Endothelial cell of umbilical vein (primary cell): ENCODE measurements around the gene SGMS2. TPM values are rescaled to one million over a fixed set of nuclear protein-coding genes. Genes with fewer than 3 reads are reported as not detected.

Experiments
- BruUV-seq: library from RNA; stranded (reverse); fragments of 400-500 nt; replicated peaks from 2 replicates; lab custom pipeline; 2021; lab: Mats Ljungman, UMichigan
- CTCF ChIA-PET: fragments of 300-600, 350-600 bp; sonication (Branson Sonifier 250); formaldehyde crosslinking; loops from one replicate; lab custom pipeline; 2021; ENCODE audit warnings: antibody characterized with exemption, inconsistent platforms; lab: Charles Lee
- POLR2A ChIA-PET: fragments of 300-600, 350-600 bp; sonication (Branson Sonifier 250); formaldehyde crosslinking; loops from one replicate; lab custom pipeline; 2021; ENCODE audit warnings: antibody characterized with exemption, inconsistent platforms; lab: Charles Lee
- DNase-seq: peaks from one replicate; pipeline ENCODE4 v3.0.0-alpha.2; 2011; ENCODE audit warnings: low read depth, low spot score
- FAIRE-seq: peaks from 2 replicates; lab custom pipeline; 2011; peaks lifted over from hg19 to GRCh38; lab: Jason Lieb, UNC
- H2AFZ ChIP-seq: 2 replicates; pipeline ENCODE4 v1.6.0; 2012; ENCODE audit warnings: low read depth, low read length, control low read depth, inconsistent platforms
- H3K27ac ChIP-seq: 2 replicates; pipeline ENCODE4 v1.5.1; 2011; ENCODE audit warnings: low read depth, mild to moderate bottlenecking, control low read depth, low read length, moderate library complexity; ENCODE audit not compliant: insufficient read depth
- H3K27me3 ChIP-seq, 2 experiments: 2 replicates each; pipeline versions ENCODE4 v1.6.0 to v1.6.1; 2011; ENCODE audit warnings: low read length in 2 of 2, mixed read lengths in 1 of 2; ENCODE audit not compliant: control insufficient read depth in 2 of 2, insufficient read depth in 2 of 2
- H3K36me3 ChIP-seq, 2 experiments: 2 replicates in 1 of 2; 3 replicates in 1 of 2; pipeline ENCODE4 v1.5.1; 2011; ENCODE audit warnings: low read length in 2 of 2, mild to moderate bottlenecking in 1 of 2, moderate library complexity in 1 of 2; ENCODE audit not compliant: control insufficient read depth in 2 of 2, insufficient read depth in 2 of 2; ENCODE audit errors: extremely low read depth in 1 of 2
- H3K4me1 ChIP-seq: 3 replicates; pipeline ENCODE4 v1.5.1; 2011; ENCODE audit warnings: mild to moderate bottlenecking, low read length; ENCODE audit not compliant: control insufficient read depth, insufficient read depth; ENCODE audit errors: extremely low read depth
- H3K4me2 ChIP-seq: 2 replicates; pipeline ENCODE4 v1.6.1; 2011; ENCODE audit warnings: low read length, control low read depth, mixed read lengths; ENCODE audit not compliant: insufficient read depth
- H3K4me3 ChIP-seq, 3 experiments: fragments of 200-600 bp in 1 of 3; sonication (generic), shearing (Covaris generic) in 1 of 3; replicated peaks in 1 of 3; 2 replicates each; pipeline ENCODE4 v1.5.1; 2011 to 2016; ENCODE audit warnings: control low read depth in 3 of 3, low read length in 3 of 3, mild to moderate bottlenecking in 2 of 3, inconsistent platforms in 1 of 3, low read depth in 1 of 3, moderate library complexity in 1 of 3; ENCODE audit not compliant: insufficient read depth in 1 of 3
- H3K79me2 ChIP-seq: 2 replicates; pipeline ENCODE4 v1.6.0; 2012; ENCODE audit warnings: low read length, inconsistent platforms; ENCODE audit not compliant: control insufficient read depth, insufficient read depth
- H3K9ac ChIP-seq: replicated peaks from 2 replicates; pipeline ENCODE3; 2011; ENCODE audit warnings: low read length, control low read depth; ENCODE audit not compliant: insufficient read depth; ENCODE audit errors: extremely low read depth
- H3K9me1 ChIP-seq: replicated peaks from 3 replicates; pipeline ENCODE4 v1.6.0; 2011; ENCODE audit warnings: mild to moderate bottlenecking, low read length; ENCODE audit not compliant: control insufficient read depth, insufficient read depth; ENCODE audit errors: extremely low read depth
- H3K9me3 ChIP-seq: replicated peaks from 2 replicates; pipeline ENCODE4 v1.5.1; 2012; ENCODE audit warnings: low read length, inconsistent platforms; ENCODE audit not compliant: control insufficient read depth, insufficient read depth
- H4K20me1 ChIP-seq: replicated peaks from 2 replicates; pipeline ENCODE3; 2011; ENCODE audit warnings: mild to moderate bottlenecking, low read length; ENCODE audit not compliant: control insufficient read depth, insufficient read depth; ENCODE audit errors: extremely low read depth
- CTCF ChIP-seq, 2 donors: IDR thresholded peaks; 1 replicate in 1 of 2; 2 replicates in 1 of 2; pipeline ENCODE4 v1.5.1; 2011; ENCODE audit warnings: low read length in 2 of 2, mild to moderate bottlenecking in 2 of 2, moderate library complexity in 2 of 2, control low read depth in 1 of 2, inconsistent platforms in 1 of 2, low read depth in 1 of 2; ENCODE audit not compliant: insufficient read depth in 1 of 2; ENCODE audit errors: extremely low read depth in 1 of 2
- EZH2 ChIP-seq: IDR thresholded peaks from 2 replicates; pipeline ENCODE4 v1.6.1; 2012; ENCODE audit warnings: borderline replicate concordance, low read depth, mild to moderate bottlenecking, moderate library complexity, low read length, inconsistent platforms; ENCODE audit not compliant: severe bottlenecking
- FOS ChIP-seq: IDR thresholded peaks from 2 replicates; pipeline ENCODE4 v1.6.1; 2011; ENCODE audit warnings: mild to moderate bottlenecking, low read length, moderate library complexity, borderline replicate concordance; ENCODE audit not compliant: insufficient read depth
- GATA2 ChIP-seq: IDR thresholded peaks from 2 replicates; pipeline ENCODE4 v1.7.0; 2011; ENCODE audit warnings: low read depth, mild to moderate bottlenecking, moderate library complexity, mixed read lengths, low read length; ENCODE audit not compliant: insufficient read length, insufficient read depth
- JUN ChIP-seq: IDR thresholded peaks from 2 replicates; pipeline ENCODE4 v1.6.1; 2011; ENCODE audit warnings: borderline replicate concordance, low read depth; ENCODE audit not compliant: insufficient read length, insufficient read depth
- MAX ChIP-seq: IDR thresholded peaks from 2 replicates; pipeline ENCODE4 v1.6.1; 2011; ENCODE audit not compliant: insufficient read depth, insufficient read length
- MYC ChIP-seq: IDR thresholded peaks from one replicate; pipeline ENCODE4 v1.6.1; 2011; ENCODE audit warnings: mild to moderate bottlenecking, low read depth, low read length
- POLR2A ChIP-seq: IDR thresholded peaks from 2 replicates; pipeline ENCODE4 v1.6.1; 2012; ENCODE audit warnings: low read depth, mild to moderate bottlenecking, control low read depth, low read length
- POLR2AphosphoS5 ChIP-seq: IDR thresholded peaks from 2 replicates; pipeline ENCODE4 v1.6.1; 2012; ENCODE audit warnings: low read depth, mild to moderate bottlenecking, control low read depth, low read length, moderate library complexity; ENCODE audit not compliant: insufficient read depth
- dilution Hi-C: fragments of 300-500 bp; cut with MboI; formaldehyde crosslinking; loops from one replicate; pipeline ENCODE4 v1.15.0; 2019; ENCODE audit warnings: low sequenced_read_pairs; ENCODE audit not compliant: extremely low pct_ligation_motif_present
- intact Hi-C: fragments of 100-400 bp; cut with micrococcal nuclease; formaldehyde crosslinking; loops from one replicate; pipeline ENCODE4 v1.10.0; 2022
- polyA plus RNA-seq, 4 experiments: library from polyadenylated mRNA; depleted of rRNA in 3 of 4; stranded (reverse) in 3 of 4; unstranded in 1 of 4; fragments of >200 nt; gene quantifications; 2 replicates each; pipeline versions ENCODE4 v1.2.1 to v1.2.3, GENCODE V29; 2011 to 2012; ENCODE audit warnings: missing spikeins in 1 of 4
- total RNA-seq: library from RNA; stranded (reverse); gene quantifications from 2 replicates; pipeline ENCODE4 v1.2.3, GENCODE V29; 2021

The SGMS2 gene
- total and polyA plus RNA-seq, 2 donors (not counting 3 experiments of a cell fraction or from before 2014, with no cell fraction given): 33.0 to 33.2 TPM

GRCh38 chr4:107950746-107951540 lies 126.2 kb downstream of the SGMS2 start:
- CTCF ChIA-PET: no interaction called here
- intact Hi-C loops: no loop called here
- no peak overlapping the region for H2AFZ ChIP-seq

More at GRCh38 chr4:107950746-107951540, 126.2 kb downstream of the SGMS2 start:
- H3K9me1 ChIP-seq: no peaks in the 10 kb centered on the region
- no TSS peak for BruUV-seq
- FAIRE-seq: peak; percentile 52
- H3K36me3 ChIP-seq: no peaks in the 10 kb centered on the region
- DNase-seq: no peak
- dilution Hi-C loops: no loop called here
- POLR2A ChIA-PET: no interaction called here
- no peaks in the 10 kb centered on the region for H3K4me1 ChIP-seq
- H3K9ac ChIP-seq: no peak overlapping the region
- TF ChIP-seq EZH2 (no peak), POLR2AphosphoS5 (no peak), CTCF (IDR thresholded peaks at IDR 0.05; ENCODE audit: extremely low read depth in 1 of 2, insufficient read depth in 1 of 2, low read depth in 1 of 2, low read length in 2 of 2) (no peak), FOS (no peak), JUN (no peak), GATA2 (no peak), POLR2A (no peak), MYC (no peak), MAX (no peak)
- no peaks in the 10 kb centered on the region for H4K20me1 ChIP-seq
- no peaks in the 10 kb centered on the region for H3K27me3 ChIP-seq
- no peak overlapping the region for H3K4me2 ChIP-seq
- H3K9me3 ChIP-seq: no peaks in the 10 kb centered on the region
- H3K79me2 ChIP-seq: no peaks in the 10 kb centered on the region
- no peak overlapping the region for H3K27ac ChIP-seq
- no peak overlapping the region for H3K4me3 ChIP-seq
